Muscle of leg (tissue), 9 donors: ENCODE results near the gene FBXO22. TPM values are rescaled to one million over a fixed set of nuclear protein-coding genes. Genes with fewer than 3 reads are reported as not detected.

Experiments
- polyA plus RNA-seq, 8 donors: library from polyadenylated mRNA; unstranded; fragments of 120-200 nt; gene quantifications; one replicate each; pipeline versions ENCODE4 v1.2.1 to v1.2.3, GENCODE V29; 2013; ENCODE audit warnings: inconsistent platforms in 1 of 8, low replicate concordance in 1 of 8; ENCODE audit not compliant: insufficient read length in 8 of 8, insufficient read depth in 1 of 8
- total RNA-seq: library from RNA; stranded (reverse); fragments of 120-200 nt; gene quantifications from one replicate; pipeline ENCODE4 v1.2.4, GENCODE V29; 2013

FBXO22 gene
- total and polyA plus RNA-seq, 9 donors: 17.7 to 27.5 (median 23.0) TPM

Other genes with a start within 250 kb of the FBXO22 start
- 76.7 TPM for gene CSPG4, start 191.0 kb upstream of the FBXO22 start, total RNA-seq
- 100 to 1,000 TPM in 2 of 8 donors, 10 to 100 TPM in 6; 56.6 to 110 (median 87.0) TPM for gene CSPG4, start 191.0 kb upstream of the FBXO22 start, polyA plus RNA-seq
- 41.8 TPM for gene UBE2Q2, start 60.4 kb upstream of the FBXO22 start, total RNA-seq
- gene UBE2Q2, start 60.4 kb upstream of the FBXO22 start, polyA plus RNA-seq: 10 to 100 TPM; 40.9 to 55.7 (median 46.5) TPM
- gene NRG4, start 108.5 kb downstream of the FBXO22 start, total RNA-seq: 0.09 TPM
- 1 to 10 TPM in 1 of 8 donors, under 1 TPM in 7; 0.28 to 1.4 (median 0.67) TPM for gene NRG4, start 108.5 kb downstream of the FBXO22 start, polyA plus RNA-seq
- 0.13 TPM for gene TMEM266, start 156.1 kb downstream of the FBXO22 start, total RNA-seq
- gene TMEM266, start 156.1 kb downstream of the FBXO22 start, polyA plus RNA-seq: under 1 TPM; 0.24 to 0.95 (median 0.48) TPM